NB4 (cell line): ENCODE measurements around the gene MCTP1.
A peak's percentile ranks its signal among the peaks of the same experiment; 100 is the strongest.

Experiments
- DNase-seq: peaks from one replicate; pipeline ENCODE4 v3.0.0; 2010; ENCODE audit warnings: low read depth
- H3K4me3 ChIP-seq: one replicate; pipeline ENCODE4 v1.5.1; 2011; ENCODE audit warnings: mild to moderate bottlenecking, low read depth, low read length, moderate library complexity
- CTCF ChIP-seq: IDR thresholded peaks from one replicate; pipeline ENCODE4 v1.5.1; 2012; ENCODE audit warnings: low read depth, low read length
- MAX ChIP-seq: IDR thresholded peaks from 2 replicates; pipeline ENCODE4 v1.6.1; 2011; ENCODE audit warnings: low read depth, low read length
- MYC ChIP-seq: IDR thresholded peaks from 2 replicates; pipeline ENCODE4 v1.6.1; 2011; ENCODE audit warnings: low read depth, low read length
- POLR2A ChIP-seq: IDR thresholded peaks from 2 replicates; pipeline ENCODE4 v1.6.1; 2011; ENCODE audit warnings: mild to moderate bottlenecking; ENCODE audit not compliant: insufficient read length; ENCODE audit errors: extremely low read depth

MCTP1 gene

DNA sequence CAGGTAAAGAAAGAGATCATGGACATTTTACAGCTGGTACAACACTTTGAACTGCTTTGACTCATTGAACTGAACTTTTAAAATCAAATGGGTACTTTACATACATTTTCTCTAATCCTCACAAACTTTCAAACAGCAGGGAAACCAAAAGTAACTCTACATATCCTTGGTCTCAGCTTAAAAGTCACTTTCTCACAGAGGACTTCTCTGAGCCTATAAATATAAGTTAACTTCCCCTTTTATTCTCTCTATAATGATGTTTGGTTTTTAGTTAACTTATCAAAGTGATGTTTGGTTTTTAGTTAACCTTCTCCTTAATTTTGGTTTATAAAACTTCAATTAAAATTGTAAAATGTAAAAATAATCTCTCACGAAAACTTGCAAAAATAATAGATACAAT, 209.8 kb downstream of the MCTP1 start:
- peak; percentile 18 for DNase-seq
- peak overlapping the region; percentile 9 for H3K4me3 ChIP-seq

GRCh38 chr5:95072281-95072680, 212.6 kb downstream of the MCTP1 start:
- no peak for DNase-seq
- no peak for TF ChIP-seq MAX
- TF ChIP-seq POLR2A, result no peak
- TF ChIP-seq CTCF, result no peak
- TF ChIP-seq MYC, result no peak
- H3K4me3 ChIP-seq, result no peak overlapping the region

More for the DNA sequence above, 209.8 kb downstream of the MCTP1 start:
- TF ChIP-seq CTCF (no peak), MYC (no peak), MAX (no peak), POLR2A (no peak)

GRCh38 chr5:95070866-95071265, 214.0 kb downstream of the MCTP1 start:
- no peak for TF ChIP-seq MAX
- no peak for TF ChIP-seq MYC
- TF ChIP-seq POLR2A, result no peak
- TF ChIP-seq CTCF, result no peak
- no peak overlapping the region for H3K4me3 ChIP-seq
- no peak for DNase-seq

DNA sequence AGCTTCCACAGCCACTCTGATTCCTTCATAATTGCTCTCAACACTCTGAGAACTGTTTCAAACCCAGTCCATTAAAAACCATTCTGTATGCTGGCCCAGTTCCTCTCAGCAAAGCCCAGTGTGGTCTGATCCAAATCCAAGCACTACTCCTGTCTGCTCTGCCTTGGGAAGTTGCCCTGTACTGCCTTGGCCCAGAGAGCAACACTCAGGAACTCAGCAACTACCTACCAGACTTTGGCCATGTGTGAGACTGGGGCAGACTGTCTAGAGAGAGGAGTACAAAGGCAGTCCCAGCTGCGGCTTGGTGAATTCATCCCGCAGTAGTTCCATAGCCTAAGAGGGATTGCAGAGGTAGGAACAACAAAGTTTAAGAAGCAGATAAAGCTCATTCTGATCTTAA, 214.4 kb downstream of the MCTP1 start:
- no peak for DNase-seq
- H3K4me3 ChIP-seq, result no peak overlapping the region
- TF ChIP-seq CTCF (no peak), POLR2A (no peak), MAX (no peak), MYC (no peak)

DNA sequence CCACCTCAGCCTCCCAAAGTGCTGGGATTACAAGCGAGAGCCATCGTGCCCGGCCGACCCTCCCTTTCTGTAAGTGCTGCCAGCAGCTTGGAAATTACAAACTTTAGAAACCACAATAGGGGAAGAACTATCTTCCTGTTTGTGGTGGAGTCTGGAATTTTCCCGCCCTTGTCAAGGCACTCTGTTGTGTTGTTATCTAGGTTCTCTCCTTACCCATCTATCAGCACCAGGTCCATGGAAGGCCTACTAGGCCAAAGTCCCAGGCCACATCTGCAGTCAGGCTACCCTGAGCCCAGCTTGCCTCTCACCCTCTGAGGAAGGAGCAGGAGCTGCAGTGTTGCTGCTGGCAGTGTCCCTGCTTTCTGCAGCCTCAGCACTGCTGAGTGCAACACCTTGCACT, 214.9 kb downstream of the MCTP1 start:
- H3K4me3 ChIP-seq, result no peak overlapping the region
- no peak for TF ChIP-seq CTCF
- TF ChIP-seq POLR2A, result no peak
- no peak for TF ChIP-seq MYC
- no peak for TF ChIP-seq MAX
- peak; percentile 62 for DNase-seq

DNA sequence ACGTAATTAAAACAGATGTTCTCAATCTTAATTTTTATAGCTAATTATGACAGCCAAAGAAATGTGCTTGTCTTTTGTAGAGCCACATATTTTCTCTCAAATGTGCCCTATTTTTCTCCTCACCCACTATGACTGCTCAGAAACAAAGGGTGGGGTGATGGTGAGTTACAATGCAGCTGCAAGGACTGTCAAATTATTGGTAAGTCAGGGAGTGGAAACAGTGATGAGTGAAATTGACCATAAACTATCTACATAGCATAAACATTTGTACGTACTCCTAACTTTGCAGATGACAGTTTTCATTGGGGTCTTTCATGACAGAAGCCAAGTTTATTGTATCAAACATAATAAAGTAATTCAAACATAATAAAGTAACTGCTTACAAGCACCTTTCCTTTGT, 215.9 kb downstream of the MCTP1 start:
- no peak for DNase-seq
- no peak for TF ChIP-seq MAX
- no peak for TF ChIP-seq POLR2A
- no peak for TF ChIP-seq MYC
- no peak for TF ChIP-seq CTCF
- H3K4me3 ChIP-seq, result no peak overlapping the region
